Measurements from ENCODE around the gene RSBN1. TPM values are rescaled to one million over a fixed set of nuclear protein-coding genes. Genes with fewer than 3 reads are reported as not detected.
"Not testable (repeated sequence)": the region's sequence is repeated elsewhere in the genome, so short reads cannot be mapped to it uniquely, and the experiment has no call there.

Gene RSBN1
- total RNA-seq, 1 donor from 2014 or later: 20.9 TPM

GRCh38 chr1:113721010-113721409, 91.3 kb downstream of the RSBN1 start:
- intact Hi-C loops (cut with micrococcal nuclease): no loop called here
- Mint-ChIP-seq H3K36me3 (ENCODE audit: low read depth) (peaks cover 67% of the 10 kb centered on the region), H3K4me3 (no peak overlapping the region), H3K4me1 (peaks cover under 1% of the 10 kb centered on the region), H3K27ac (no peak overlapping the region), H3K27me3 (no peaks in the 10 kb centered on the region), H3K9me3 (peaks cover 8% of the 10 kb centered on the region)
- DNase-seq: no peak

- H3K27ac Mint-ChIP-seq; H3K27me3 Mint-ChIP-seq; H3K4me1 Mint-ChIP-seq; H3K9me3 Mint-ChIP-seq; intact Hi-C loops (cut with micrococcal nuclease); H3K4me3 Mint-ChIP-seq; DNase-seq: not testable (repeated sequence)
- H3K36me3 Mint-ChIP-seq (ENCODE audit: low read depth): peaks cover 70% of the 10 kb centered on the region
Observed at GRCh38 chr1:113718621-113719020, 93.7 kb downstream of the RSBN1 start.

- H3K4me3 Mint-ChIP-seq; H3K27ac Mint-ChIP-seq; intact Hi-C loops (cut with micrococcal nuclease); H3K27me3 Mint-ChIP-seq; H3K9me3 Mint-ChIP-seq; H3K4me1 Mint-ChIP-seq; DNase-seq: not testable (repeated sequence)
- peaks cover 67% of the 10 kb centered on the region for H3K36me3 Mint-ChIP-seq (ENCODE audit: low read depth)
Observed at GRCh38 chr1:113717506-113717905, 94.8 kb downstream of the RSBN1 start.

DNA sequence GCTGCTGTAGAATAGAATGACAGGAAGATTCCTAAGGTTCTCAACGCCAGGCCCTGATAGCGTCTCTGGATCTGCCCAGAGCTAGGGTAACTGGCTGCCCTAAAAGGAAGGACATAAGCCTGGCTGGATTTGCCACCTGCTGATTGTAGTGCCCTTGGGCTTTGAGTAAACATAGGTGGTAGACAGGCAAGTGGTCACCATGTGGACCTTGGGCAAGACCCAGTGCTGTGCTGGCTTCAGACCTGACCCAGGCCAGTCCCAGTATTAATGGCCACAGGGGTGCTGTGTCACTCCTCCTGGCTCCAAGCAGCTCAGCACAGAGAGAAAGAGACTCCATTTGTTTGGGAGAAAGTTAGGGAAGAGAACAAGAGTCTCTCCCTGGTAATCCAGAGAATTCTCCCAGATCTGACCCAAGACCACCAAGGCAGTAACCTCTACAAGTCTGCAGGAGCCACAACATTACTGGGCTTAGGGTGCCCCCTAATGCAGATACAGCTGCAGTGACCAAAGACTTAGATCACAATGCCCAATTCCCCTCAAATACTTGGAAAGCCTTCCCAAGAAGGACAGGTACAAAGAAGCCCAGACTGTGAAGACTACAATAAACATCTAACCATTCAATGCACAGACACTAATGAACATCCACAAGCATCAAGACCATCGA, 97.5 kb downstream of the RSBN1 start:
- DNase-seq: no peak
- intact Hi-C loops (cut with micrococcal nuclease): no loop called here
- no peaks in the 10 kb centered on the region for H3K27me3 Mint-ChIP-seq
- peaks cover 2% of the 10 kb centered on the region for H3K4me1 Mint-ChIP-seq
- H3K36me3 Mint-ChIP-seq (ENCODE audit: low read depth): peaks cover 52% of the 10 kb centered on the region
- H3K9me3 Mint-ChIP-seq: peaks cover 7% of the 10 kb centered on the region
- H3K4me3 Mint-ChIP-seq: no peak overlapping the region
- H3K27ac Mint-ChIP-seq: no peak overlapping the region

Other genes with a start within 250 kb of the RSBN1 start
- gene PHTF1, start 53.0 kb downstream of the RSBN1 start, total RNA-seq: 15.6 and 19.2 TPM in 2 replicates
- gene PTPN22, start 59.2 kb upstream of the RSBN1 start, total RNA-seq: 60.4 and 64.1 TPM in 2 replicates
- 0.40 and 1.0 TPM in 2 replicates for gene BCL2L15, start 75.1 kb upstream of the RSBN1 start, total RNA-seq
- 41.7 and 42.3 TPM in 2 replicates for gene AP4B1, start 92.3 kb upstream of the RSBN1 start, total RNA-seq
- gene DCLRE1B, start 92.8 kb upstream of the RSBN1 start, total RNA-seq: 21.5 and 22.5 TPM in 2 replicates
- 81.3 and 85.9 TPM in 2 replicates for gene HIPK1, start 116.8 kb upstream of the RSBN1 start, total RNA-seq
- gene OLFML3, start 167.0 kb upstream of the RSBN1 start, total RNA-seq: 0.09 TPM in 1 of 2 replicates, not detected in the other

Measured in activated CD4-positive, alpha-beta T cell treated with anti-CD3 and anti-CD28 coated beads, Interleukin-2, amount 10 ng/mL, durations not matched to agents 24 days and 14 days (primary cell).